Activated CD4-positive, CD25-positive, alpha-beta regulatory T cell treated with anti-CD3 and anti-CD28 coated beads, Interleukin-2, amount 50 U/mL, for 72 hours (primary cell): Measurements from ENCODE around the gene VPS51.

Experiments used
- DNase-seq: peaks from one replicate; pipeline ENCODE4 v3.0.0; 2021

The VPS51 gene

DNA sequence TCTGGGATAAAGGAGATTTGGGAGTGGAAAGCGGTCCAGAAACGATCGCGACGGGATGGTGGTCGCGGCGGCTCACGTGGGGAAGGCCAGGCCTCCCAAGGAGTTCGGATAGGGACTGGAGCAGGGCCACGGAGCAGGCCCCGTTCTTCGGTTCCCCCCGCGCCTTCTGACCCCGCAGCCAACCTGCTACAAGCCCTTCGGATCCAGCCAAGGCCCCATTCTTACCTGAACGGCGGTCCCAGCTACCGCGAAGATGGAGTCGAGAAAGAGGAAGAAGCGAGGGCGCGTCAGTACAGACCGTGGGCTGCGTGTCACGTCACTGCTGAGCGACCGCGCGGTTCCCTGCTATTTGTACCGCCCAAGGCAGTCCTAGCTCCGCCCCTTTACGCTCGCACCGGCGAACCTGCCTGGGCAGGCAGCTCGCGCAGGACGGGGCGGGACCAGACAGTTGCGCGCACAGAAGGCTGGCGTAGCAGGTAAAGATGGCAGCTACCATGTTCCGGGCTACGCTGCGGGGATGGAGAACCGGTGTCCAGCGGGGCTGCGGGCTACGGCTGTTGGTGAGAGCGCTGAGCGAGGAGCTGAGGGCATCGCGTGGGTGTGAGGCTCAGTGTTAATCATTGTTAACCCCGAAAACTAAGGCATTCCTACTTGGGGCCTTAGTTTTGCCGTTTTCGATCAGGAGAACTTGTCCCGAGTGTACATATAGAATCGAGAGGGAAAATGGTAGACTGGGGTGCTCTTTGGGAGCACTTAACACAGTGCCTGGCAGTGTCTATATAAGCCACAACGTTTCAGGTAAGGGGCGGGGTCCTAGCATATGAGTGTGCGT lies 26.1 kb downstream of the VPS51 start, which contains the start of the genes FAU and MRPL49:
TSS of gene FAU (minus strand) at position 270 of the 832 bp plus-strand sequence. CDS start 321 bp downstream, outside the sequence.
TSS of gene MRPL49 (plus strand) at position 457 of the 832 bp plus-strand sequence. CDS start at position 483, 26 bp downstream.
- peak; percentile 97 for DNase-seq

DNA sequence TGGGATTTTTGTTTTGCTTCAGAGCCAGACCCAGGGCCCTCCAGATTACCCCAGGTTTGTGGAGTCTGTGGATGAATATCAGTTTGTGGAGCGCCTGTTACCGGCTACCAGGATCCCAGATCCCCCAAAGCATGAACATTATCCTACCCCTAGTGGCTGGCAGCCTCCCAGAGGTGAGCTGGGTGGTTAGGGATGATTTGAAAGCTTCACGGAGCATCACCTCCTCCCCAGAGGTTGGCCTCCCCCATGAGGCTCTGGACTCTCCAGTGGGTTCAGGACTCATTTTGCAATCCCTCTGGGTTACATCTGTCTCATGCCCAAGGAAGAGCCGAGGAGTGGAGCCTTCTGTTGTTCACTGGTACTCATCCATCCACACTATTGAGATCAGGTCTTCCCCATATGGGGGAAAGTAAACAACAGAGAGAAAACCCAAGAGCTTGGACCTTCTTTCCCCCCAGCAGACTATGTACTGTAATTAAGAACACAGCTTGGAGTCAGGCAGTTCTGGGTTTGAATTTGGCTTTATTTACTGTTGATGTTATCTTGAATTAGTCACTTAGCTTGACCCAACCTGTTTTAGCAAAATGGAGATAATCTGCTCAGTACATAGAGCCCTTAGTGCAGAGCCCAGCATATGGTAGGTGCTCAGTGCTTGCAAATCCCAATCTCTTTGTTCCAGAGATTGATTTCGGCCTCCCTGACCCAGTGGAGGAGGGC lies 28.6 kb downstream of the VPS51 start:
- DNase-seq: no peak

DNA sequence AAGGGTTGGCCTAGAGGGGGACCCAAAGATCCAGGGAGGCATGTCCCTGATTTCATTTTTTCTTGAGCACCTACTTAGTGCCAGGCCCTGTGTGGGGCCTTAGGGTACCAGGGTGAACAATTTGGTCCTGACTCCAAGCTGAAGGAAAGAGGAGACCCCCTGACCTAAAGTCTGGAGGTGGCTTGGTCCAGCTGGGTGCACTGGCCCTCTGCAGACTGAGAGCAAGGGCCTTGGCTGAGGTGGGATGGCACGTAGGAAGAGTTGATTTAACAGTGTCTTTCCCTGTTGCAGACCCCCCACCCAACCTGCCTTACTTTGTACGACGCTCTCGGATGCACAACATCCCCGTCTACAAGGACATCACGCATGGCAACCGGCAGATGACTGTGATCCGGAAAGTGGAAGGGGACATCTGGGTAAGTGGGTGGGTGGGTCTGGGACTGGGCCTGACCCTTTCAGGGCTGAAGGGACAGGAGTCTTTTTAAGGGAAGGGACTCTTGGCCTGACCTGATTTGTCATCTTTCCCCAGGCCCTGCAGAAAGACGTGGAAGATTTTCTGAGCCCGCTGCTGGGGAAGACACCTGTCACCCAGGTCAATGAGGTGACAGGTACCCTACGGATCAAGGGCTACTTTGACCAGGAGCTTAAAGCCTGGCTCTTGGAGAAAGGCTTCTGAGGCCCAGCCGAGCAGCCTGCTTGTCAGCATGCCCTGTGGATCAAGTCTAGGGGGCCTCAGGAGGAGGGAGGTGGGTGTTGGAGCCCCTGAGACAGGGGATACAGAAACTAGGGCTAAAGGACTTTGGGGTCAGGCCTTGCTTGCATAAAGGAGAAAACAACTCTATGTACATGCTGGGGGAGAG lies 29.4 kb downstream of the VPS51 start:
- DNase-seq: no peak

DNA sequence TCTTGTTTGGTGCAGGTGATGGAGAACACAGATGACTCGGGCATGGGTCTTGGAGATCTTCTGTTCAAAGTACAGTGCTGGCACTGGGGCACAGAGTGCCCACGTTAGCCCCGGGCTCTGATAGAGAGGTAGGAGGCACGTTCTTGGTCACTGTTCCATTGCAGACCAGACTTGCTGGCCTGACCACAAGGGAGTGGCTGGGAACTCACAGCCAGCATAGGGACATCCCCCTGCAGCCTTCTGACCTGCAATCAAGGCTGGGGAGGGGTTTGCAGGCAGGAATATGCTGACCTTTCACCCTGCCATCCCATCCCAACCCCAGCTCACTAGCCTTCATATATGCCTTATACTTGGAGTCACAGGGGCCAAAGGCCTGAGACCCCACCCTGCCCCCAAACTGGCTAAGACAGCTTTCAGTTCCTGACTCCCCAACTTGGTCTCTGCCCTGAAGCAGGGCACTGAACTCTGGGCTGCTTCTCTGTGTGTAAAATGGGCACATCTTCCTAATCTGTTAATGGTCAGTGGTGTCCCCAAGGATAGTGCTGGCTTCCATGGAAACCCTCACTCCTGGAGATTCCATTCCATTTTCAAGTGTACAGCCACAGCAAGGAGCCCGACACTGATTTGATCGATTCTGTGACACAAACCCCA lies 30.7 kb downstream of the VPS51 start:
- DNase-seq: no peak

DNA sequence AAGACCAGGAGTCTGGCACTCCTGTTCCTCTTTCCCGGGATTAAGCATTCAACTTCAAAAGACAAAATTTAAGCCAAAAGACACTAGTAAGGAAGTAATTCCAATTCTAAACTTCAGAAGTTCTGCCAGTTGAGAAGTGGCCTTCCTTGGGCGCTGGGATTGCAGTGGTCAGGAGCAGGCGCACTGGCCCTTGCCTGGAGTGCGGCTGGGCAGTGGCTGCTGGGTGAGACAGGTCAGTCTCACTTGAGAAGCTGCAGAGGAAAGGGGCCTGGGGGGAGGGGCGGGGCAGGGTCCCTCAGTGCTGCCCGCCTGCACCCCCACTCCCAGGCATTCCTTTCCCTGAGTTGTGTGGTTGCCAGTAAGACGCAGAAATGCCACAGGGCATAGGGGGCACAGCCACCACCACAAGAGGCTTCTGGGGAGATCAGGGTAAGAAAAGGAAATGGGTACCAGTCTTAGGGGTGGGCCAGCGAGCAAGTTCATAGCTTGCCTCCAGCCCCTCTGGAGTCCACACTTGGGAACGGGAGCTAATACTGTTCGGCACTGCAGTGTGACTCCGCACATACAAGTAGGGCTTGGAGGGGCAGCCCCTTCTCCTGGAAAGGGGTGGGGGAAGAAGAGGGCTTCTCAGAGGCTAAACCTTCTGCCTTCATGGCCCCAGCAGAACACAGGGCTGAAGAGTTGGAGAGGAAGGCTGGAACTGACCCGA lies 31.6 kb downstream of the VPS51 start:
- no peak for DNase-seq

DNA sequence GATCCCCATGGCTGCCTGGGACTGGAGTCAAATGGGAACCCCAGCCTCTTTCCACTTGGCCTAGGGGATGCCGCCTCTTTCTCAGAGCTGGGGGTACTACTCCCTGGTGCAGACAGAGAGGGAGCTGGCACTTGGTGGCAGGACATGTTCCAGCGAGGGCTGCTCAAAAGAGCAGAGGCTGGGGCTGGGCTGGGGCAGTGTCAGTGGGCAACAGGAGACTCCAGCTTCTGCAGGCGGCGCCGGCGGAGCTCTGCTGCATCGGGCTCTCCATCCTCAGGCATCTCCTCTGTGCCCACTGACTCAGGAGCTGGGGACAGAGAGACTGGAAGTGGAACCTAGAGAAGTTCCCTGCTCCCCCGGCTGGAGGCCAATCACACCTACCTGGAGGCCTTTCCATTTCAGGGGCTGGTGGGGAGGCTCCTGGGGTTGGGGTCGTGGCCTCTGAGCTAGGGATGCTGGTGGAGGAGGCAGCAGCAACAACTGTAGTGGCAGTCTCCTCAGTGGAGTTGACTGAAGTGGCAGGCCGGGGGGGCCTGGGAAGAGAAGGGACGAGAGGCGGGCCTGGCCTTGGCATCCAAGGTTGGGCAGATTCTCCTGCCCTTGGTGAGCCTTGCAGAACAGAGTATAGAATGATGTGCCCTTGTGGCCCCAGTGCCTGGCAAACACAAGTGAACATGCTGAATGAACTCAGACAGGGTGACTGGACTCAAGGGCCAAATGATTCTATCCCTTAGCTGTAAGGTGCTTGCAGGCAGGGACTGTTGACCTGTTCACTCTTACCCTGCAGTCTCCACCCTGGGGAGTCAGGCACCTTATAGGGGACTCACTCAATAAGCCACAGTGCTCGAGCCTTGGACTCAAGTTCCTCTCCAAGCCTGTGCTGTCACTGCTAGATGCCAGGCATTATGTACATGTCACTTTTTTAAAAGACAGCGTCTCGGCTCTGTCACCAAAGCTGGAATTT lies 32.5 kb downstream of the VPS51 start:
- no peak for DNase-seq

DNA sequence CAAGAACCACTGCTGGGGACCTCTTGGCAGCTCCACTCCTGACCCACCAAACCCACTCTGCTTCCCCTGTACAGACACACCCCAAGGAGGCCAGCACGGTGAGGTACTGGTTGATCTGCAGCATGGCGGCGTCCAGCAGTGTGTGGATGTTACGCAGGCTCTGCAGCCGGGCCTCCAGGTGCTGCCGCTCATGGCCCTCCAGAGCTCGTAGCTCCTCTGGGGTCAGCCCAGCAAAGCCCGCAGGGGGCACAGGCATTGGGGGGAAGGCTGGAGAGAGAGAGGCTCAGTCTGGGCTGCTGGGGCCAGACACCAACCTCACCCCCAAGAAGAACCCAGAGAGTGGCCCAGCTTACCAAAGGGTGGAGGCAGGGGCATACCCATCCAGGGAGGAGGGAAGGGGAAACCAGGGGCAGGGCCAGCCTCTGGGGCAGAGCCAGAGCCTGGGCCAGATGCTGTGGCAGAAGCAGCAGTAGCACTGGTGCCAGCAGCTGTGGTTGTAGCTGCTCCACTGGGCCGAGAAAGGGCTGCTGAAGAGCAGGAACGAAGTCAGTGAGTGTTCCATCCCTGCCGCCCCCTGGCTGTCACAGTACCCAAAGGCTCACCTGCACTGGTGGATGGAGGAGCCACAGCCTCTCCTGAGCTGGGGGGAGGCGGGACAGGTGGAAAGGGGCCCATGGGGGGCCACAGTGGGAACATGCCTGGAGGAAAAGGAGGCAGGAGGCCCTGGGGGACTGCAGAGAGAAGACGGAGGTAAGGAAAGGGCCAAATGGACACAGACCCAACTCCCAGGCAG lies 33.8 kb downstream of the VPS51 start:
- DNase-seq: no peak

DNA sequence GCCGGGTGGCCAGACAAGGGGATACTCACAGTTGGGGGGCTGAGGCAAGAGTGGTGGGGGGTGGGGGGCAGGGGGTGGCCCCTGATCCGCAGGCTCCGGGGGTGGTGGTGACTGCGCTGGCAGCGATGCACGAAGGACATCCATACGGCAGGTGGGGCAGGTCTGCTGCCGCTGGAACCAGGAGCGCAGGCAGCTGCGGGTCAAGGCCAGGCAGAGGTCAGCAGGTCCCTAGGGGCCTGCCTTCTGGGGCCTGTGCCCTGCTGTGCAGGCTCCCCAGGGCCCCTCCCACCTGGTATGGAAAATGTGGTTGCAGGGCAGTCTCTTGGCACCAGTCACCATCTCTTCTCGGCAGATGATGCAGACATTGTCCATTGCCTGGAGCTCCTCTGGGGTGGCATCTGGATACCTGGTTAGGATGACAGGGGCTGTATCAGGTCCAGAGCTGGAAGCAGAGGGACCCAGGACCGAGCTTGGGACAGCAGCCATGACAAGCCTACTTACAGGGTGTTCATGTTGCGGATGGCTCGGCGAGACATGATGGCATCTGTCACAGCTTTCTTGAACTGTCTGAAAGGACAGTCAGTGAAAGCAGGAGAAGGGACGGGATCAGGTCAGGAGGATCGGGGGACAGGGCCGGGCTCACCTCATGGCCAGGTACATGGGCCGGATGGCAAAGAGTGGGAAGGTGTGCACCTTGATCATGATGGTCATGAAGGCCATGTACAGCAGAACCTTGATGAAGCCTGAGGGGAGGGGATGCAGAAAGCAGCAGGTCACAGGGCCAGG lies 34.8 kb downstream of the VPS51 start:
- DNase-seq: no peak

DNA sequence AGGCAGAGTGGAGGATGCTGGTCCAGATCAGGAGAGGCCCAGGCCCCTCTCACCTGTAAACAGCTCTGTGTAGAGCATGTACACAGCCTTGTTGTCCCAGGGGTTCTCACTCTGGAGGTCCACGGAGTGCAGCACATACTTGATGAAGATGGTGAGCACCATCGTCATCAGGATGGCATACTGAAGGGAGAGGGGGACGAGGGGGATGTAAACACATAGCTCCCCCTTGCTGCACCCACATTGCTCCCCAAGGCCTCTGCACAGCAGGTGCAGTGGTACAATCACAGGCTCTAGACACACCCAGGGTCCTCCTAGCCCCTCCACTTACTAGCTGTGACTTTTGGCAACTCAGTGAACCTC lies 35.4 kb downstream of the VPS51 start:
- DNase-seq: no peak

DNA sequence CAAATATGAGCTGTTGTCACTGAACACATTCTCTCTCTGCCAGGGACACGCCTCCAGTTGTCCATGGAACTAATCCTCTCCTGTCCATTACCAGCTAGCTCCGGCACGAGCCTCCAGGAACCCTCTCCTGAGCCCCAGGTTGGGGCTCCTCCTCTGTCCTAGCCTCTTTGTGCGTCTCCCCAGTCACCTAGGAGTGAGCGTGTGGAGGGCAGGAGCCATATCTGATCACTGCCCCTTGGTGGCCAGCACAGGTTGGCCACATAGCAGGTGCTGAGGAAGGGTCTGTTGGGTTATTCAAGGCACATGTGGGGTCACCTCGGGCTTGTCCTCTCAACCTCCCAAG lies 35.9 kb downstream of the VPS51 start:
- DNase-seq: no peak

DNA sequence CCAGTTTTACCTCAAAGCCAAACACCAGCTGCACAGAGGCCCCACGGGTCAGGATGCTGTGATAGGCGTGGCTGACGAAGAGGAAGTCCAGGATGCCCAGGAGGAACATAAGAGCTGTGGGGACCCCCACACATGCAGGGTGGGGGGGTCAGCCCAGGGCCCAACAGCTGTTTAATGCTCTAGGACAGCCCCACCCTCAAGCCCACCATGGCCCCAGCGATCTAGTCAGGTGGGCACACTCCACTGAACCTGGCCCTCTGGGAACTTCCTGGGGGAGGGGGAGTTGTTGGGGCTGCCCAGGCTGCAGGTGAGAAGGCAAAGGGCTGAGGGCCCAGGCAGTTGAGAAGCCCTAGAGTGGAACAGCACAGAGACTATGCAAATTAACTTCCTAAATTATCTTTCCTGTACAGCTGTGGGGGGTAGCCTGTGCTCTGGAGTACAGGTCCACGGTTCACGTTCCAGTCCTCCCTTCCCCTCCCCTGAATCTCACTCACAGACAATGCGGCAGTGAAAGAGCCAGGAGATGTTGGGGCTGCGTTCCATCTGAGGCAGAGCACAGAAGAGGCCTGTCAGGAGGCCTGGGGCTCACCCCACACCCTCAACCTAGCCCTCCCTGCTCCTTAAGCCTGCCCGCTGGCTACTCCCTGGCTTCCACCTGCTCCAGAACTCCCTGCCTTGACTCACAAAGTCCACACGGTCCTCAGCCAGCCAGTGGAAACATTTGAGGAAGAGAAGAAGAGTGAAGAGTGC lies 36.4 kb downstream of the VPS51 start:
- no peak for DNase-seq

DNA sequence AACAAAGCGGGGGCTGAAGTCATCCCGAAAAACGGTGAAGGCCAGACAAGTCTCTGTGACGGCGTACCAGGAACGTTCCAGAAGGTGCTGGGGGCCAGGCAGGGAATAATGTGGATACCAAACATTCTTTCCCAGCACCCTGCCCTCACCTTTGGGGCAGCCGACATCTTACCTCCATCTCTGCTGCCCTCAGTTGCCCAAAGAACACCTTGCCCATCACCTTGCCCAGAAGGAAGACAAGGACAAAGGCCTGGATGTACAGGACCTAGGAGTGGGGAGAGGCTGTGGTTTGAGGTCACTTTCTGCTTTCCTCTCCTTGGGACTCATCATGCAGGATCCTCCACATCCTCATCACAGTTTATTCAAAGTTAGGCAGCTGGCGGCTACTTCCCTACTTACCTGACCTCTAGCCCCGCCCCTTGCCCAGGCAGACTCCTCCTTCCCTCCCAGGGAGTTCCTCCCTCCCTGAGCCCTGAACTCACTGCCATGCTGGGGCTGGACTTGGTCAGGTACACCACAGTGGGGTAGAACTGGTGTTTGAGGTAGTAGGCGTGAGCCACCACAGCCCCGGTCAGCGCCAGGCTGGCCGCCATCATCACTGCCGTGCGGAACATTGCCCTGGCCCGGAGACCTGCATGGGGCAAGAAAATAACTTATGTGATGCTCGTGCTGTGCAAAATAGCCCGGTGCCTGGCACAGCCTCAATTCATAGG lies 37.1 kb downstream of the VPS51 start:
- no peak for DNase-seq

DNA sequence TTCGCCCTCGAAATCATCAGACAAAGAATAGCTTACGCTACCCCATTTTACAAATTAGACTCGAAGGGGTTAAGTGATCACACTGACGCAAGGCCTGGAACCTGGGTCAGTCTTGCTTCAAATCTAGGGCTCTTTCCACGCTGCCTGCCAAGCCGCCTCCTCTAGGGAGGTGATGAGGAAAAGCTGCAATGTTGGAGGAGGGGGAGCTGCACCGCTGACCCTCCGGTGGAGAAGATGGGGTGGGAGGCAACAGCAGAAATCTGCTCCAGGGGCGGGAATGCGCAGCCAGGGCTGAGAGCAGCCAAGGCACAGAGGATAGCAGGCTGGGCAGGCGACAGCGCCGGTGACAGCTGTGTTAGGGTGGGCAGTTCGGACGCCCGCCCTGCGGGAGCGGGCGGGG lies 37.7 kb downstream of the VPS51 start:
- DNase-seq: no peak

DNA sequence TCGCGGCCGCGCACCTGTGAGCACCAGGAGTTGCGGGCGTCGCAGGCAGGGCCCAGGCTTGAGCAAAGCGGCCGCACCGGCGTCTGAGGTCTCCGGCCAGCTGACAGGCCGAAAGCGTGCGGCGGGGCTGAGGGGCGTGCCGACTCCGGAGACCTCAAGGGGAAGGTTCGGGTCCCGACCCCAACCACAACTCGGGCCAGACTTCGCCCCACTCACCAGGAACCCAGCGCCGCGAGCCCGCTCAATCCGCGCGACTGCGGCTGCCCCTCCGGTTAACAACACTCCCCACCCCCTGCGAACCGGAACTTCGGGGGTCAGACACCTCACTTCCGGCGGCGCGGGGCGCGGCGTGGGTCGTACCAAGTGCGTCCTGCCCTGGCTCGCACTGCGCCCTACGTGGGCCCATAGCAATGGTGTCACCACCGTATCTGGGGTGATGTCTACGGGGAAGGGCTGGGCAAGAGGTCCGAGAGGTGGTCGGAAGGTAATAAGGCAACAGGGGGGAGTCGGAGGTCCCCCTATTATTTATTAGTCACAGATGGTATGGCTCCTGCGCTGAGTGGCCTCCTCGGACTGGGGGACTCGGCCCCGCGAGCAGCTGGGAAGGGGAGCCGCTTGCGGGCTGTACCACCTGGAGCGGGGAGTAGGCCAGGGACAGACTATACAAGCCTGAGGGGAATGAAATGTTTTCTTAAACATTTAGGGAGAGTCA lies 38.4 kb downstream of the VPS51 start, which contains the start of gene SYVN1:
TSS of gene SYVN1 (minus strand) at position 280 of the 712 bp plus-strand sequence. CDS start 918 bp downstream, outside the sequence.
- peak; percentile 92 for DNase-seq

DNA sequence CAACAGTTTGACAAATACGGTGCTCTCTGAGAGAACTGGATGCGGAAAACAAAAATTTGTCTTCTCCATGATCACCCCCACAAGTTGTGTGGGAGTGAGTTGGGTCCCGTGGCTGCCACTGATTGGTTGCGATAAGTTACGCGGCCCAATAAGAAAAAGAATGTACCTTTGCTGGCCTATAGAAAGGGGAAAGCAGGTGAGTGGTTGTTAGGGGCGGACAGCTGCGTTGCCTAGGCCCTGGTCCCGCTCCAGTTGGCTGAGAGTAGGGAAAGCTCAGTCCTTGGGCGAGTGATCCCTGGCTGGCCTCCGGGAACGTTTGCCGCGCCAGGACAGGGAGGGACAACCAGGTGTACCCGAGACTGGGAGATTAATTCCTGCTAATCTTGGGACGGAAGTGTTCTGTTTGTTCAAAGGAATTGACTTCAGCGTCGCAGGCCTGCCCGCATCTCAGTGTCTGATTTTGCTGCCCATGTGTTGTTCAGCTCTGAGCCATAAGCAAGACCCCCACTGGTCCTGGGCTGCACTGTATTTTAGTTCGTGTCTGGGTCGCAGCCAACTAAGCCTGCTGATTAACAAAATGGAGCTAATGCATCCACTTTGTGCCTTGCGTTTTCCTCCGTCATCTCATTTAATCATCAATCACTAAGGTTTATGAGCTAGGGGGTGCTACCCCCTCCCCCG lies 39.1 kb downstream of the VPS51 start:
- DNase-seq: peak; percentile 73

DNA sequence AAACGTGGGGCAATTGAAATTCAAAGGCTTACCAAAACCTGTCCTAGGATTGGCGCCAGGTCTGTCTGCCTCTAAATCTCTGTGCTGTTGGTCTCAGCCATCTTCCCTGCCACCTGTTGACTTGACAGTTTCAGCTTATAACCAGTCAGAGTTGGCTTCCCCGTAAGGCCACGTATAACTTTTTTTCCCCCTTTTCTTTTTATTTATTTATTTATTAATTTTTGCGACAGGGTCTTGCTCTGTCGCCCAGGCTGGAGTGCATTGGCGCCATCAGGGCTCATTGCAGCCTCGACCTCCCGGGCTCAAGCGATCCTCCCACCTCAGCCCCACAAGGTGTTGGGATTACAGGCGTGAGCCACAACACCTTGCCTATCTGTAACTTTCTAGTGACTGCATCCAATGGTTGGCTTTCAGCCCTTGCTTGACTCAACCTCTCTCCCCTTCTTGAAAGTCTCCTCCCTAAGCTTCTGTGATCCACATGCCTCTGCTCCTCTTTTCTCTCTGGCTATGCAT lies 39.7 kb downstream of the VPS51 start:
- DNase-seq: no peak
